K562 (cell line): Measurements from ENCODE around the gene CALM1. TPM values are rescaled to one million over a fixed set of nuclear protein-coding genes. Genes with fewer than 3 reads are reported as not detected.
A peak's percentile ranks its signal among the peaks of the same experiment; 100 is the strongest.

Source experiments
- ATF7 ChIP-seq: fragments of 450-650 bp; IDR thresholded peaks from 2 replicates; pipeline ENCODE4 v1.7.1; 2014; ENCODE audit warnings: mild to moderate bottlenecking, moderate library complexity
- ZNF184 ChIP-seq: sonication (generic); formaldehyde crosslinking; IDR thresholded peaks from 2 replicates; pipeline ENCODE4 v1.5.0; 2020; ENCODE audit warnings: missing genetic modification reagents
- ZNF445 ChIP-seq: fragments of 250-450 bp; sonication (Bioruptor Pico); IDR thresholded peaks from 2 replicates; pipeline ENCODE4 v1.4.0; 2020; ENCODE audit warnings: low read depth, mild to moderate bottlenecking, moderate library complexity
- polyA plus RNA-seq, 8 experiments: library from polyadenylated mRNA; depleted of rRNA in 4 of 8; stranded (reverse) in 5 of 8; unstranded in 3 of 8; fragments of >200 nt; fragmentation: Nextera tagmentation in 2 of 8; fragmentation: Illumina TruSeq in 1 of 8; extraction: Ambion mirVana in 2 of 8; extraction: Trizol in 1 of 8; gene quantifications; 2 replicates each; pipeline versions ENCODE4 v1.2.1 to v1.2.3, GENCODE V29; 2011 to 2014; ENCODE audit warnings: inconsistent platforms in 1 of 8, missing spikeins in 1 of 8
- total RNA-seq, 7 experiments: library from RNA; depleted of rRNA in 6 of 7; stranded (reverse); fragments of >200 nt in 6 of 7; fragmentation: Illumina TruSeq in 2 of 7; extraction: Trizol in 2 of 7; gene quantifications; 2 replicates each; pipeline versions ENCODE4 v1.2.1 to v1.2.3, GENCODE V29; 2011 to 2021; ENCODE audit warnings: low replicate concordance in 1 of 7
- TF ChIP-seq, protein P1 (sequence below), 2 experiments: fragments of 450-650 bp; IDR thresholded peaks; 2 replicates each; pipeline ENCODE4 v1.6.1; 2018; ENCODE audit warnings: mild to moderate bottlenecking in 2 of 2, low read depth in 1 of 2; ENCODE audit not compliant: partially characterized antibody in 2 of 2
- TF ChIP-seq, protein P2 (sequence below), 2 experiments: fragments of 450-650 bp in 1 of 2; sonication (generic) in 1 of 2; formaldehyde crosslinking in 1 of 2; IDR thresholded peaks in 1 of 2; conservative IDR thresholded peaks in 1 of 2; 2 replicates each; pipeline versions ENCODE4 v1.6.1 to v1.8.1; 2016 to 2023; ENCODE audit warnings: mild to moderate bottlenecking in 2 of 2, moderate library complexity in 2 of 2, inconsistent platforms in 1 of 2, missing genetic modification reagents in 1 of 2

The CALM1 gene
- total and polyA plus RNA-seq, 9 of the 15 experiments (the other 6 are each of a cell fraction or from before 2014, with no cell fraction given), result 48.0 to 269 (median 158) TPM

DNA sequence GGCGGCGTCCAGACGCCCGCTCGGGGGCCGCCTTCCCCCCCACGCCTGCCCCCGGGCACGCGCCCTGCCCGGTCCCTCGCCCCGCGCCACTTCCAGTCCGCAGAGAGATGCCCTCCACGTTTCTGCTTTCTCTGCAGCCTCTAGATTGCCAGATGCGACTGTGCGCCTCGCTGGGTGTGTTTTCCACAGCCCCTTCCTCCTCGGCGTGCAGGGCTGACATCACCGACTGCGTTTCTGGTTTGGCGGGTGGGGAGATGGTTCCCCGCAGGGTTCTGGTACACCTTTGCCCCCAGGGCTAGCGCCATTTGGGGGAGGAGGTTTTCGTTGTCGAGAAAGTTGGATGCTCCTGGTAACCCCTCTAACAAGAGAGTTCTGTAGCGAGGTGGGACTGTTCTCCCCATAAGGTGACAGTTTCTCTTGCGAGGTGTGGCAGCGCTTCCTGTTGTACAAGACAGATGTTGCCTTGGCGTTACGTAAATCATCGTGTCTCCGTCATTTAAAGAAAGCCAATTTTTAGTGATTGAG lies 1.5 kb downstream of the CALM1 start (continued):
- TF ChIP-seq, protein P1, sequence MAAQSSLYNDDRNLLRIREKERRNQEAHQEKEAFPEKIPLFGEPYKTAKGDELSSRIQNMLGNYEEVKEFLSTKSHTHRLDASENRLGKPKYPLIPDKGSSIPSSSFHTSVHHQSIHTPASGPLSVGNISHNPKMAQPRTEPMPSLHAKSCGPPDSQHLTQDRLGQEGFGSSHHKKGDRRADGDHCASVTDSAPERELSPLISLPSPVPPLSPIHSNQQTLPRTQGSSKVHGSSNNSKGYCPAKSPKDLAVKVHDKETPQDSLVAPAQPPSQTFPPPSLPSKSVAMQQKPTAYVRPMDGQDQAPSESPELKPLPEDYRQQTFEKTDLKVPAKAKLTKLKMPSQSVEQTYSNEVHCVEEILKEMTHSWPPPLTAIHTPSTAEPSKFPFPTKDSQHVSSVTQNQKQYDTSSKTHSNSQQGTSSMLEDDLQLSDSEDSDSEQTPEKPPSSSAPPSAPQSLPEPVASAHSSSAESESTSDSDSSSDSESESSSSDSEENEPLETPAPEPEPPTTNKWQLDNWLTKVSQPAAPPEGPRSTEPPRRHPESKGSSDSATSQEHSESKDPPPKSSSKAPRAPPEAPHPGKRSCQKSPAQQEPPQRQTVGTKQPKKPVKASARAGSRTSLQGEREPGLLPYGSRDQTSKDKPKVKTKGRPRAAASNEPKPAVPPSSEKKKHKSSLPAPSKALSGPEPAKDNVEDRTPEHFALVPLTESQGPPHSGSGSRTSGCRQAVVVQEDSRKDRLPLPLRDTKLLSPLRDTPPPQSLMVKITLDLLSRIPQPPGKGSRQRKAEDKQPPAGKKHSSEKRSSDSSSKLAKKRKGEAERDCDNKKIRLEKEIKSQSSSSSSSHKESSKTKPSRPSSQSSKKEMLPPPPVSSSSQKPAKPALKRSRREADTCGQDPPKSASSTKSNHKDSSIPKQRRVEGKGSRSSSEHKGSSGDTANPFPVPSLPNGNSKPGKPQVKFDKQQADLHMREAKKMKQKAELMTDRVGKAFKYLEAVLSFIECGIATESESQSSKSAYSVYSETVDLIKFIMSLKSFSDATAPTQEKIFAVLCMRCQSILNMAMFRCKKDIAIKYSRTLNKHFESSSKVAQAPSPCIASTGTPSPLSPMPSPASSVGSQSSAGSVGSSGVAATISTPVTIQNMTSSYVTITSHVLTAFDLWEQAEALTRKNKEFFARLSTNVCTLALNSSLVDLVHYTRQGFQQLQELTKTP (IDR thresholded peaks at IDR 0.05; ENCODE audit: low read depth in 1 of 2, partially characterized antibody in 2 of 2), result no peak
- TF ChIP-seq, protein P2, sequence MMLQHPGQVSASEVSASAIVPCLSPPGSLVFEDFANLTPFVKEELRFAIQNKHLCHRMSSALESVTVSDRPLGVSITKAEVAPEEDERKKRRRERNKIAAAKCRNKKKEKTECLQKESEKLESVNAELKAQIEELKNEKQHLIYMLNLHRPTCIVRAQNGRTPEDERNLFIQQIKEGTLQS (IDR thresholded peaks at IDR 0.05), result peak; percentile 30; the same call in 1 of the 2 replicates
- TF ChIP-seq, protein P2 (CRISPR knock-in tag; conservative IDR thresholded peaks at IDR 0.05), result no peak
- TF ChIP-seq ZNF184 (CRISPR knock-in tag) (no peak), ZNF445 (no peak), ATF7 (0 out of 2 replicates have a peak, but pooled peaks have one; percentile 15)
- TF ChIP-seq, all 486 proteins: peak for 13
